HL-60/S4 treated with phorbol 12-myristate 13-acetate at 8.2 ng/mL for 4 days and 3 days (cell line): ENCODE results near the gene PLAC1.

Experiments used
- in situ Hi-C: fragments of 300-500 bp; cut with MboI; formaldehyde crosslinking; loops from 2 replicates; pipeline ENCODE4 v1.15.0; 2022; ENCODE audit warnings: low sequenced_read_pairs

PLAC1 gene

GRCh38 chrX:134658002-134658759, at the start of gene PLAC1:
TSS of gene PLAC1 (minus strand) at chrX:134658471. CDS start at chrX:134566682, 91,789 bp downstream.
- in situ Hi-C loops = no loop called here

GRCh38 chrX:134706138-134706537, 47.9 kb upstream of the PLAC1 start:
- in situ Hi-C loops = no loop called here

GRCh38 chrX:134695999-134696398, 37.7 kb upstream of the PLAC1 start:
- in situ Hi-C loops = no loop called here

GRCh38 chrX:134694333-134695322, 36.4 kb upstream of the PLAC1 start:
- in situ Hi-C loops = no loop called here

- in situ Hi-C loops = no loop called here
Observed at GRCh38 chrX:134693644-134694043, 35.4 kb upstream of the PLAC1 start.

- in situ Hi-C loops = no loop called here
Observed at GRCh38 chrX:134692990-134693389, 34.7 kb upstream of the PLAC1 start.

GRCh38 chrX:134692233-134692632, 34.0 kb upstream of the PLAC1 start:
- in situ Hi-C loops = no loop called here

- in situ Hi-C loops = no loop called here
Observed at GRCh38 chrX:134691453-134691852, 33.2 kb upstream of the PLAC1 start.

- in situ Hi-C loops = no loop called here
Observed at GRCh38 chrX:134688839-134689238, 30.6 kb upstream of the PLAC1 start.

GRCh38 chrX:134688031-134688823, 30.0 kb upstream of the PLAC1 start:
- in situ Hi-C loops = no loop called here

- in situ Hi-C loops = no loop called here
Observed at GRCh38 chrX:134685668-134686067, 27.4 kb upstream of the PLAC1 start.

- in situ Hi-C loops = no loop called here
Observed at GRCh38 chrX:134684956-134685355, 26.7 kb upstream of the PLAC1 start.

- in situ Hi-C loops = no loop called here
Observed at GRCh38 chrX:134683351-134684005, 25.2 kb upstream of the PLAC1 start.

GRCh38 chrX:134682081-134682480, 23.8 kb upstream of the PLAC1 start:
- in situ Hi-C loops = no loop called here

- in situ Hi-C loops = no loop called here
Observed at GRCh38 chrX:134679644-134680043, 21.4 kb upstream of the PLAC1 start.

- in situ Hi-C loops = no loop called here
Observed at GRCh38 chrX:134679221-134679620, 20.9 kb upstream of the PLAC1 start.

- in situ Hi-C loops = no loop called here
Observed at GRCh38 chrX:134677332-134677731, 19.1 kb upstream of the PLAC1 start.

GRCh38 chrX:134676436-134676835, 18.2 kb upstream of the PLAC1 start:
- in situ Hi-C loops = no loop called here

GRCh38 chrX:134673123-134673522, 14.9 kb upstream of the PLAC1 start:
- in situ Hi-C loops = no loop called here

GRCh38 chrX:134672101-134672500, 13.8 kb upstream of the PLAC1 start:
- in situ Hi-C loops = no loop called here
